DOHH2 (cell line): Measurements from ENCODE around the gene GRM4.

Experiments
- CTCF ChIP-seq: fragments of 200-600 bp; sonication (generic); IDR thresholded peaks from one replicate; pipeline ENCODE4 v1.5.1; 2014; ENCODE audit warnings: antibody characterized with exemption, mild to moderate bottlenecking, low read depth, low read length; ENCODE audit not compliant: poor library complexity, severe bottlenecking
- EZH2phosphoT487 ChIP-seq: fragments of 200-600 bp; sonication (generic); IDR thresholded peaks from 2 replicates; pipeline ENCODE4 v1.6.1; 2017; ENCODE audit warnings: borderline replicate concordance, mild to moderate bottlenecking, antibody characterized with exemption, low read length, moderate library complexity, mixed read lengths

- no peak for TF ChIP-seq CTCF
- TF ChIP-seq EZH2phosphoT487: no peak
These were observed 117.1 kb downstream of the GRM4 start for GRCh38 chr6:34028691-34029360.
